K562 (cell line): ENCODE results near the gene PTGR2. TPM values are rescaled to one million over a fixed set of nuclear protein-coding genes. Genes with fewer than 3 reads are reported as not detected.

Experiments
- ATAC-seq: fragments of 200-7000 bp; cut with Tn5 transposase; 3 replicates; pipeline ENCODE4 v1.9.1; 2020; ENCODE audit warnings: moderate library complexity
- BruUV-seq: library from RNA; stranded (reverse); fragments of 400-500 nt; replicated peaks from 2 replicates; lab custom pipeline; 2021; lab: Mats Ljungman, UMichigan
- CTCF ChIA-PET: fragments of 300-600 bp; formaldehyde crosslinking; extraction: SDS; loops from one replicate; lab custom pipeline; 2021; ENCODE audit warnings: low intra/inter-chr PET ratio; lab: Yijun Ruan, JAX
- POLR2A ChIA-PET: fragments of 300-600, 350-650 bp; sonication (Branson Sonifier 250); formaldehyde crosslinking; extraction: SDS; loops from one replicate; lab custom pipeline; 2021; ENCODE audit warnings: antibody characterized with exemption, inconsistent platforms; lab: Yijun Ruan, JAX
- DNase-seq, 4 experiments: peaks; one replicate each; pipeline versions ENCODE4 v3.0.0 to v3.0.0-alpha.2; 2011 to 2018; ENCODE audit warnings: low spot score in 3 of 4, mixed read lengths in 3 of 4; ENCODE audit errors: extremely low read depth in 1 of 4
- FAIRE-seq: peaks from 2 replicates; lab custom pipeline; 2011; peaks lifted over from hg19 to GRCh38; lab: Jason Lieb, UNC
- H2AFZ ChIP-seq: 2 replicates; pipeline ENCODE4 v1.6.0; 2011; ENCODE audit warnings: low read depth, low read length, control low read depth, inconsistent platforms
- H3K27ac ChIP-seq: fragments of 200-600 bp; 3 replicates; pipeline ENCODE4 v1.8.0; 2011; ENCODE audit warnings: low read depth, mild to moderate bottlenecking, control low read depth, inconsistent platforms, low read length, moderate library complexity, mixed read lengths; ENCODE audit errors: extremely low read depth
- H3K27me3 ChIP-seq, 2 experiments: fragments of 300-600 bp in 1 of 2; 2 replicates in 1 of 2; 3 replicates in 1 of 2; pipeline versions ENCODE4 v1.6.0 to v1.8.0; 2011; ENCODE audit warnings: inconsistent platforms in 2 of 2, low read length in 2 of 2, mild to moderate bottlenecking in 1 of 2, mixed read lengths in 1 of 2, moderate library complexity in 1 of 2; ENCODE audit not compliant: control insufficient read depth in 2 of 2, insufficient read depth in 2 of 2
- H3K36me3 ChIP-seq: fragments of 300-600 bp; 3 replicates; pipeline ENCODE4 v1.8.0; 2011; ENCODE audit warnings: mild to moderate bottlenecking, low read length, inconsistent platforms; ENCODE audit not compliant: control insufficient read depth, insufficient read depth
- H3K4me1 ChIP-seq, 2 experiments: fragments of 200-600 bp in 1 of 2; replicated peaks in 1 of 2; 2 replicates in 1 of 2; 3 replicates in 1 of 2; pipeline versions ENCODE4 v1.5.1 to v1.8.0; 2011; ENCODE audit warnings: inconsistent platforms in 2 of 2, low read length in 2 of 2, mild to moderate bottlenecking in 1 of 2, mixed read lengths in 1 of 2, moderate library complexity in 1 of 2; ENCODE audit not compliant: control insufficient read depth in 2 of 2, insufficient read depth in 2 of 2
- H3K4me2 ChIP-seq: 2 replicates; pipeline ENCODE4 v1.6.1; 2011; ENCODE audit warnings: low read length, control low read depth, inconsistent platforms, mixed read lengths; ENCODE audit not compliant: insufficient read depth
- H3K4me3 ChIP-seq: fragments of 200-600 bp; sonication (generic), shearing (Covaris generic); 2 replicates; pipeline ENCODE4 v1.5.1; 2016; ENCODE audit warnings: control low read depth, inconsistent platforms
- H3K79me2 ChIP-seq: fragments of 200-600 bp; 3 replicates; pipeline ENCODE4 v1.8.0; 2011; ENCODE audit warnings: low read length, inconsistent platforms; ENCODE audit not compliant: control insufficient read depth, insufficient read depth
- H3K9ac ChIP-seq, 2 experiments: 2 replicates each; pipeline versions ENCODE4 v1.6.0 to v1.6.1; 2011; ENCODE audit warnings: low read depth in 2 of 2, low read length in 2 of 2, control low read depth in 1 of 2, inconsistent platforms in 1 of 2, mild to moderate bottlenecking in 1 of 2, mixed read lengths in 1 of 2; ENCODE audit not compliant: insufficient read depth in 1 of 2
- H3K9me1 ChIP-seq: one replicate; pipeline ENCODE4 v1.6.0; 2011; ENCODE audit warnings: inconsistent platforms, mild to moderate bottlenecking, low read length, moderate library complexity; ENCODE audit not compliant: control insufficient read depth, insufficient read depth
- H3K9me3 ChIP-seq: replicated peaks from 2 replicates; pipeline ENCODE4 v1.5.1; 2011; ENCODE audit warnings: low read depth, low read length, inconsistent platforms; ENCODE audit not compliant: control insufficient read depth, insufficient read depth
- H4K20me1 ChIP-seq: replicated peaks from 2 replicates; pipeline ENCODE4 v1.6.1; 2011; ENCODE audit warnings: low read length, inconsistent platforms, mixed read lengths; ENCODE audit not compliant: control insufficient read depth, insufficient read depth
- ATF7 ChIP-seq: fragments of 450-650 bp; IDR thresholded peaks from 2 replicates; pipeline ENCODE4 v1.7.1; 2014; ENCODE audit warnings: mild to moderate bottlenecking, moderate library complexity
- C11orf30 ChIP-seq: fragments of 450-650 bp; IDR thresholded peaks from 2 replicates; pipeline ENCODE4 v1.6.1; 2016; ENCODE audit warnings: low read depth, mild to moderate bottlenecking
- CEBPZ ChIP-seq: fragments of 150-350 bp; IDR thresholded peaks from 2 replicates; pipeline ENCODE4 v1.6.1; 2014; ENCODE audit warnings: low read depth, mild to moderate bottlenecking, low read length, borderline replicate concordance
- CTBP1 ChIP-seq: fragments of 450-650 bp; IDR thresholded peaks from 2 replicates; pipeline ENCODE4 v1.6.1; 2016; ENCODE audit warnings: borderline replicate concordance
- HDAC1 ChIP-seq, 2 experiments: fragments of 450-650 bp; IDR thresholded peaks; 2 replicates each; pipeline ENCODE4 v1.6.1; 2016 to 2017; ENCODE audit warnings: inconsistent platforms in 1 of 2, mild to moderate bottlenecking in 1 of 2, moderate library complexity in 1 of 2
- ILF3 ChIP-seq: fragments of 450-650 bp; IDR thresholded peaks from 2 replicates; pipeline ENCODE4 v1.6.1; 2018; ENCODE audit warnings: antibody characterized with exemption, mild to moderate bottlenecking, moderate library complexity, borderline replicate concordance
- KAT8 ChIP-seq: fragments of 450-650 bp; IDR thresholded peaks from 2 replicates; pipeline ENCODE4 v1.6.1; 2016; ENCODE audit warnings: low read depth, mild to moderate bottlenecking
- KLF10 ChIP-seq: fragments of 250-450 bp; sonication (Bioruptor Pico); IDR thresholded peaks from 2 replicates; pipeline ENCODE4 v1.6.1; 2021; ENCODE audit warnings: matching md5 sums
- MAX ChIP-seq: sonication (generic); formaldehyde crosslinking; IDR thresholded peaks from 2 replicates; pipeline ENCODE4 v1.9.0; 2022; ENCODE audit warnings: mild to moderate bottlenecking, missing genetic modification reagents
- MNT ChIP-seq, 2 experiments: fragments of 450-650 bp; conservative IDR thresholded peaks; 2 replicates each; pipeline ENCODE4 v1.6.1; 2017; ENCODE audit warnings: mild to moderate bottlenecking in 2 of 2, moderate library complexity in 2 of 2
- OTX1 ChIP-seq: fragments of 450-650 bp; formaldehyde crosslinking; IDR thresholded peaks from 2 replicates; pipeline ENCODE4 v1.4.0; 2022; ENCODE audit warnings: mild to moderate bottlenecking
- POLR3A ChIP-seq: IDR thresholded peaks from 2 replicates; pipeline ENCODE4 v1.6.1; 2011; ENCODE audit warnings: borderline replicate concordance, mild to moderate bottlenecking, moderate library complexity; ENCODE audit not compliant: insufficient read length, insufficient read depth; ENCODE audit errors: extremely low read depth
- THAP12 ChIP-seq: fragments of 250-450 bp; sonication (Bioruptor Pico); IDR thresholded peaks from 2 replicates; pipeline ENCODE4 v1.9.0; 2021; ENCODE audit warnings: mild to moderate bottlenecking, inconsistent platforms
- ZBTB8A ChIP-seq: fragments of 450-650 bp; IDR thresholded peaks from 2 replicates; pipeline ENCODE4 v1.6.1; 2018; ENCODE audit warnings: mild to moderate bottlenecking, moderate library complexity; ENCODE audit not compliant: partially characterized antibody
- ZNF41 ChIP-seq: fragments of 250-450 bp; sonication (Bioruptor Pico); conservative IDR thresholded peaks from 2 replicates; pipeline ENCODE4 v1.4.0; 2020; ENCODE audit warnings: mild to moderate bottlenecking
- WGBS: fragments of 100-300 bp; shearing (Covaris generic); methylation state at CpG from one replicate; pipeline ENCODE4 v1.1.6; 2016; ENCODE audit warnings: low coverage, mixed read lengths; ENCODE audit not compliant: insufficient coverage; ENCODE audit errors: missing lambda C conversion rate; 5-methylcytosine and 5-hydroxymethylcytosine counted together
- in situ Hi-C: fragments of 300-500 bp; cut with MboI; formaldehyde crosslinking; loops from 4 replicates; pipeline ENCODE4 v1.15.0; 2018; ENCODE audit warnings: inconsistent platforms, mixed read lengths
- intact Hi-C: fragments of 100-400 bp; cut with micrococcal nuclease; formaldehyde crosslinking; loops from 2 replicates; pipeline ENCODE4 v1.14.2; 2022
- polyA plus RNA-seq, 8 experiments: library from polyadenylated mRNA; depleted of rRNA in 4 of 8; stranded (reverse) in 5 of 8; unstranded in 3 of 8; fragments of >200 nt; fragmentation: Nextera tagmentation in 2 of 8; fragmentation: Illumina TruSeq in 1 of 8; extraction: Ambion mirVana in 2 of 8; extraction: Trizol in 1 of 8; gene quantifications; 2 replicates each; pipeline versions ENCODE4 v1.2.1 to v1.2.3, GENCODE V29; 2011 to 2014; ENCODE audit warnings: inconsistent platforms in 1 of 8, missing spikeins in 1 of 8
- total RNA-seq, 7 experiments: library from RNA; depleted of rRNA in 6 of 7; stranded (reverse); fragments of >200 nt in 6 of 7; fragmentation: Illumina TruSeq in 2 of 7; extraction: Trizol in 2 of 7; gene quantifications; 2 replicates each; pipeline versions ENCODE4 v1.2.1 to v1.2.3, GENCODE V29; 2011 to 2021; ENCODE audit warnings: low replicate concordance in 1 of 7

The PTGR2 gene
- total and polyA plus RNA-seq, 9 of the 15 experiments (the other 6 are each of a cell fraction or from before 2014, with no cell fraction given) = 7.4 to 23.0 (median 13.0) TPM

GRCh38 chr14:73811164-73811503 lies 40.5 kb upstream of the PTGR2 start (continued):
- no peak for TF ChIP-seq KLF10 (CRISPR knock-in tag)
- TF ChIP-seq C11orf30 = no peak
- TF ChIP-seq ILF3 = no peak
- no peak for TF ChIP-seq OTX1

- ATAC-seq (no peak), FAIRE-seq (no peak), DNase-seq (no peak)
- Histone ChIP-seq H3K27me3 (no peaks in the 10 kb centered on the region), H3K36me3 (no peaks in the 10 kb centered on the region), H3K4me3 (no peak overlapping the region), H3K9me1 (no peaks in the 10 kb centered on the region), H3K9ac (no peak overlapping the region), H3K4me2 (no peak overlapping the region), H3K4me1 (peaks cover 0 to 12% of the 10 kb centered on the region in 2 experiments; a peak in 3 of 5 replicates), H2AFZ (0 out of 2 replicates have a peak overlapping the region, but pooled peaks have one; percentile 31), H4K20me1 (no peaks in the 10 kb centered on the region; the same call in 1 of the 2 replicates), H3K27ac (no peak overlapping the region), H3K79me2 (no peaks in the 10 kb centered on the region), H3K9me3 (no peaks in the 10 kb centered on the region)
- in situ Hi-C loops = no loop called here
- CTCF ChIA-PET = no interaction called here
- POLR2A ChIA-PET = interaction anchor here (1.2 kb wide), 1 partner anchor 14 kb away, joined by 3 read pairs; no protein-coding TSS in a partner anchor
- WGBS = 40% methylated on average over 3 of the region's 4 CpGs
- intact Hi-C loops = no loop called here
- BruUV-seq = no TSS peak
- TF ChIP-seq CTBP1 (no peak), HDAC1 (IDR thresholded peaks at IDR 0.05) (no peak), MAX (CRISPR knock-in tag) (no peak), MNT (conservative IDR thresholded peaks at IDR 0.05) (no peak), ZBTB8A (no peak), POLR3A (no peak), ZNF41 (CRISPR knock-in tag) (no peak), KAT8 (no peak), THAP12 (no peak), ATF7 (no peak), CEBPZ (no peak)
These were observed 37.5 kb upstream of the PTGR2 start for GRCh38 chr14:73814153-73814552.
